SK-MEL-5 (cell line): ENCODE results near the gene TLE7. TPM values are rescaled to one million over a fixed set of nuclear protein-coding genes. Genes with fewer than 3 reads are reported as not detected.
A peak's percentile ranks its signal among the peaks of the same experiment; 100 is the strongest.

Experiments
- DNase-seq: peaks from one replicate; pipeline ENCODE4 v3.0.0-alpha.2; 2016; ENCODE audit warnings: low read depth, low spot score
- in situ Hi-C: cut with HindIII; loops from 2 replicates; pipeline ENCODE4 v1.10.0; 2016; ENCODE audit warnings: low sequenced_read_pairs, high pct_unique_total_duplicates, low pct_unique_long_range_greater_than_20kb
- total RNA-seq: library from RNA; depleted of rRNA; stranded (reverse); fragments of >200 nt; shearing (Covaris generic); gene quantifications from 2 replicates; pipeline ENCODE4 v1.2.3, GENCODE V29; 2014

Gene TLE7
- total RNA-seq, 1 experiment from 2014 or later, result not detected

- in situ Hi-C loops, result no loop called here
- no peak for DNase-seq
Measured at GRCh38 chr16:71460236-71460635, 18.4 kb upstream of the TLE7 start.

GRCh38 chr16:71459510-71459909 lies 17.7 kb upstream of the TLE7 start:
- in situ Hi-C loops, result no loop called here
- no peak for DNase-seq

GRCh38 chr16:71456801-71457200 lies 14.9 kb upstream of the TLE7 start:
- no peak for DNase-seq
- in situ Hi-C loops, result no loop called here

GRCh38 chr16:71453036-71453435 lies 11.2 kb upstream of the TLE7 start:
- in situ Hi-C loops, result no loop called here
- DNase-seq, result no peak

- DNase-seq, result no peak
- in situ Hi-C loops, result no loop called here
Measured at GRCh38 chr16:71449020-71449419, 7.2 kb upstream of the TLE7 start.

- in situ Hi-C loops, result no loop called here
Measured at GRCh38 chr16:71448274-71448866, 6.5 kb upstream of the TLE7 start.

GRCh38 chr16:71443714-71444113 lies 1.9 kb upstream of the TLE7 start:
- DNase-seq, result no peak
- in situ Hi-C loops, result no loop called here

More at GRCh38 chr16:71448274-71448866, 6.5 kb upstream of the TLE7 start:
- DNase-seq, result no peak

- no peak for DNase-seq
- in situ Hi-C loops, result no loop called here
Measured at GRCh38 chr16:71441348-71442050, 355 bp downstream of the TLE7 start.

GRCh38 chr16:71440669-71441347 lies 1.0 kb downstream of the TLE7 start:
- in situ Hi-C loops, result no loop called here
- DNase-seq, result peak; percentile 17

- in situ Hi-C loops, result no loop called here
- no peak for DNase-seq
Measured at GRCh38 chr16:71439523-71439922, 2.3 kb downstream of the TLE7 start.

GRCh38 chr16:71436473-71436872 lies 5.4 kb downstream of the TLE7 start:
- DNase-seq, result no peak
- in situ Hi-C loops, result no loop called here

GRCh38 chr16:71432906-71433305 lies 8.9 kb downstream of the TLE7 start:
- in situ Hi-C loops, result no loop called here
- no peak for DNase-seq

GRCh38 chr16:71431991-71432390 lies 9.9 kb downstream of the TLE7 start:
- DNase-seq, result no peak
- in situ Hi-C loops, result no loop called here

GRCh38 chr16:71431176-71431575 lies 10.7 kb downstream of the TLE7 start:
- in situ Hi-C loops, result no loop called here
- DNase-seq, result no peak

- in situ Hi-C loops, result no loop called here
Measured at GRCh38 chr16:71430744-71431143, 11.1 kb downstream of the TLE7 start.

GRCh38 chr16:71429581-71429980 lies 12.3 kb downstream of the TLE7 start:
- DNase-seq, result no peak
- in situ Hi-C loops, result no loop called here

More at GRCh38 chr16:71430744-71431143, 11.1 kb downstream of the TLE7 start:
- no peak for DNase-seq

GRCh38 chr16:71428883-71429282 lies 13.0 kb downstream of the TLE7 start:
- DNase-seq, result no peak
- in situ Hi-C loops, result no loop called here

- no peak for DNase-seq
- in situ Hi-C loops, result no loop called here
Measured at GRCh38 chr16:71428385-71428784, 13.5 kb downstream of the TLE7 start.
